ENCODE results near the gene APOBEC2. TPM values are rescaled to one million over a fixed set of nuclear protein-coding genes. Genes with fewer than 3 reads are reported as not detected.

APOBEC2 gene
- total and polyA plus RNA-seq, 9 of the 15 experiments (the other 6 are each of a cell fraction or from before 2014, with no cell fraction given): 0.25 to 1.6 TPM; not detected in 7

- TF ChIP-seq, protein P1, sequence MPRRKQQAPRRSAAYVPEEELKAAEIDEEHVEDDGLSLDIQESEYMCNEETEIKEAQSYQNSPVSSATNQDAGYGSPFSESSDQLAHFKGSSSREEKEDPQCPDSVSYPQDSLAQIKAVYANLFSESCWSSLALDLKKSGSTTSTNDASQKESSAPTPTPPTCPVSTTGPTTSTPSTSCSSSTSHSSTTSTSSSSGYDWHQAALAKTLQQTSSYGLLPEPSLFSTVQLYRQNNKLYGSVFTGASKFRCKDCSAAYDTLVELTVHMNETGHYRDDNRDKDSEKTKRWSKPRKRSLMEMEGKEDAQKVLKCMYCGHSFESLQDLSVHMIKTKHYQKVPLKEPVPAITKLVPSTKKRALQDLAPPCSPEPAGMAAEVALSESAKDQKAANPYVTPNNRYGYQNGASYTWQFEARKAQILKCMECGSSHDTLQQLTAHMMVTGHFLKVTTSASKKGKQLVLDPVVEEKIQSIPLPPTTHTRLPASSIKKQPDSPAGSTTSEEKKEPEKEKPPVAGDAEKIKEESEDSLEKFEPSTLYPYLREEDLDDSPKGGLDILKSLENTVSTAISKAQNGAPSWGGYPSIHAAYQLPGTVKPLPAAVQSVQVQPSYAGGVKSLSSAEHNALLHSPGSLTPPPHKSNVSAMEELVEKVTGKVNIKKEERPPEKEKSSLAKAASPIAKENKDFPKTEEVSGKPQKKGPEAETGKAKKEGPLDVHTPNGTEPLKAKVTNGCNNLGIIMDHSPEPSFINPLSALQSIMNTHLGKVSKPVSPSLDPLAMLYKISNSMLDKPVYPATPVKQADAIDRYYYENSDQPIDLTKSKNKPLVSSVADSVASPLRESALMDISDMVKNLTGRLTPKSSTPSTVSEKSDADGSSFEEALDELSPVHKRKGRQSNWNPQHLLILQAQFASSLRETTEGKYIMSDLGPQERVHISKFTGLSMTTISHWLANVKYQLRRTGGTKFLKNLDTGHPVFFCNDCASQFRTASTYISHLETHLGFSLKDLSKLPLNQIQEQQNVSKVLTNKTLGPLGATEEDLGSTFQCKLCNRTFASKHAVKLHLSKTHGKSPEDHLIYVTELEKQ (CRISPR knock-in tag; IDR thresholded peaks at IDR 0.05): no peak
- TF ChIP-seq KLF16 (IDR thresholded peaks at IDR 0.05) (no peak), GABPA (tag; conservative IDR thresholded peaks at IDR 0.05; ENCODE audit: low read depth) (peak; percentile 29; the same call in 1 of the 2 replicates), ELF2 (CRISPR knock-in tag; IDR thresholded peaks at IDR 0.05) (0 out of 2 replicates have a peak, but pooled peaks have one; percentile 16), ASH1L (IDR thresholded peaks at IDR 0.05; ENCODE audit: borderline replicate concordance, low read depth, partially characterized antibody) (peak; percentile 12), FOXM1 (IDR thresholded peaks at IDR 0.05; ENCODE audit: low read depth) (no peak), FOXM1 (CRISPR knock-in tag; IDR thresholded peaks at IDR 0.05; ENCODE audit: low read depth) (no peak), PYGO2 (tag; IDR thresholded peaks at IDR 0.05) (no peak)
Measured at GRCh38 chr6:41073968-41074691, 21.1 kb downstream of the APOBEC2 start (continued).

Data from K562 (cell line).